GM23338 (cell line): ENCODE measurements around the gene TRDN. TPM values are rescaled to one million over a fixed set of nuclear protein-coding genes. Genes with fewer than 3 reads are reported as not detected.

Experiments used
- ATAC-seq: fragments of 200-7000 bp; cut with Tn5 transposase; 3 replicates; pipeline ENCODE4 v1.9.1; 2020
- DNase-seq: peaks from one replicate; pipeline ENCODE4 v3.0.0-alpha.2; 2015; ENCODE audit warnings: low spot score
- H2AFZ ChIP-seq: fragments of 200-600 bp; sonication (generic); 2 replicates; pipeline ENCODE4 v1.8.0; 2016; ENCODE audit warnings: antibody characterized with exemption, mild to moderate bottlenecking, moderate library complexity
- H3F3A ChIP-seq: fragments of 200-600 bp; sonication (generic); replicated peaks from 2 replicates; pipeline ENCODE4 v1.8.0; 2017; ENCODE audit warnings: antibody characterized with exemption, mixed run types, low read depth
- H3K27ac ChIP-seq: fragments of 200-600 bp; sonication (generic); 2 replicates; pipeline ENCODE4 v1.6.1; 2016; ENCODE audit warnings: low read depth
- H3K27me3 ChIP-seq: fragments of 200-600 bp; sonication (generic); 2 replicates; pipeline ENCODE4 v1.8.0; 2016; ENCODE audit warnings: mild to moderate bottlenecking, mixed run types, moderate library complexity; ENCODE audit not compliant: insufficient read depth
- H3K36me3 ChIP-seq: fragments of 200-600 bp; sonication (generic); 2 replicates; pipeline ENCODE4 v1.8.0; 2016; ENCODE audit warnings: mild to moderate bottlenecking; ENCODE audit not compliant: insufficient read depth
- H3K4me1 ChIP-seq: fragments of 200-600 bp; sonication (generic); 2 replicates; pipeline ENCODE4 v1.8.0; 2016; ENCODE audit warnings: mild to moderate bottlenecking, moderate library complexity; ENCODE audit not compliant: insufficient read depth
- H3K4me2 ChIP-seq: fragments of 200-600 bp; sonication (generic); 2 replicates; pipeline ENCODE4 v1.7.1; 2017; ENCODE audit warnings: mixed run types
- H3K4me3 ChIP-seq: fragments of 200-600 bp; sonication (generic); 2 replicates; pipeline ENCODE4 v1.6.1; 2016; ENCODE audit warnings: mixed run types
- H3K79me2 ChIP-seq: fragments of 200-600 bp; sonication (generic); replicated peaks from 2 replicates; pipeline ENCODE4 v1.8.0; 2017; ENCODE audit warnings: mild to moderate bottlenecking; ENCODE audit not compliant: insufficient read depth
- H3K9me2 ChIP-seq: fragments of 200-600 bp; sonication (generic); 2 replicates; pipeline ENCODE4 v1.8.0; 2017; ENCODE audit not compliant: insufficient read depth
- H4K20me1 ChIP-seq: fragments of 200-600 bp; sonication (generic); replicated peaks from 2 replicates; pipeline ENCODE4 v1.8.0; 2017; ENCODE audit warnings: mild to moderate bottlenecking; ENCODE audit not compliant: insufficient read depth
- H3K27ac Mint-ChIP-seq: 2 replicates; pipeline ENCODE4 v1.8.0; 2020; ENCODE audit warnings: inconsistent platforms, mild to moderate bottlenecking, moderate library complexity, mixed read lengths
- H3K27me3 Mint-ChIP-seq: 3 replicates; pipeline ENCODE4 v1.8.0; 2022; ENCODE audit warnings: low read depth, mild to moderate bottlenecking, moderate library complexity, mixed read lengths, inconsistent platforms; ENCODE audit not compliant: insufficient read depth, poor library complexity
- H3K36me3 Mint-ChIP-seq: 3 replicates; pipeline ENCODE4 v1.8.0; 2021; ENCODE audit warnings: low read depth, mild to moderate bottlenecking, inconsistent platforms, moderate library complexity, mixed read lengths
- H3K4me1 Mint-ChIP-seq: 3 replicates; pipeline ENCODE4 v1.8.0; 2020; ENCODE audit warnings: mild to moderate bottlenecking, inconsistent platforms, mixed read lengths
- H3K4me3 Mint-ChIP-seq: 3 replicates; pipeline ENCODE4 v1.8.0; 2021; ENCODE audit warnings: moderate library complexity, mild to moderate bottlenecking, inconsistent platforms, mixed read lengths
- H3K9me3 Mint-ChIP-seq: 3 replicates; pipeline ENCODE4 v1.8.0; 2020; ENCODE audit warnings: moderate library complexity, mild to moderate bottlenecking, inconsistent platforms, mixed read lengths
- CTCF ChIP-seq, 2 experiments: fragments of 200-600 bp in 1 of 2; sonication (generic) in 1 of 2; conservative IDR thresholded peaks; 2 replicates each; pipeline versions ENCODE4 v1.5.1 to v1.6.1; 2016 to 2017; ENCODE audit warnings: antibody characterized with exemption in 2 of 2, low read depth in 2 of 2, mild to moderate bottlenecking in 2 of 2, moderate library complexity in 1 of 2
- ETS1 ChIP-seq: IDR thresholded peaks from 2 replicates; pipeline ENCODE4 v1.6.1; 2016; ENCODE audit warnings: antibody characterized with exemption
- EZH2 ChIP-seq: fragments of 200-600 bp; sonication (generic); IDR thresholded peaks from one replicate; pipeline ENCODE4 v1.8.0; 2017; ENCODE audit warnings: antibody characterized with exemption, mild to moderate bottlenecking, low read depth; ENCODE audit not compliant: unreplicated experiment
- EZH2phosphoT487 ChIP-seq: fragments of 200-600 bp; sonication (generic); IDR thresholded peaks from one replicate; pipeline ENCODE4 v1.8.1; 2018; ENCODE audit warnings: antibody characterized with exemption; ENCODE audit not compliant: unreplicated experiment
- JUNB ChIP-seq: IDR thresholded peaks from one replicate; pipeline ENCODE4 v1.6.1; 2016; ENCODE audit warnings: antibody characterized with exemption; ENCODE audit not compliant: unreplicated experiment
- NANOG ChIP-seq: IDR thresholded peaks from 2 replicates; pipeline ENCODE4 v1.6.1; 2016; ENCODE audit warnings: antibody characterized with exemption, borderline replicate concordance
- POLR2AphosphoS5 ChIP-seq: IDR thresholded peaks from 2 replicates; pipeline ENCODE4 v1.6.1; 2016; ENCODE audit warnings: antibody characterized with exemption, low read depth
- REST ChIP-seq: IDR thresholded peaks from one replicate; pipeline ENCODE4 v1.6.1; 2018; ENCODE audit warnings: antibody characterized with exemption; ENCODE audit not compliant: unreplicated experiment
- STAT1 ChIP-seq: IDR thresholded peaks from one replicate; pipeline ENCODE4 v1.6.1; 2016; ENCODE audit warnings: antibody characterized with exemption; ENCODE audit not compliant: unreplicated experiment
- ZNF114 ChIP-seq: fragments of 250-450 bp; sonication (Bioruptor Pico); IDR thresholded peaks from 2 replicates; pipeline ENCODE4 v1.5.0; 2020; ENCODE audit warnings: mild to moderate bottlenecking, moderate library complexity
- ZNF331 ChIP-seq: fragments of 250-450 bp; sonication (Bioruptor Pico); IDR thresholded peaks from 2 replicates; pipeline ENCODE4 v1.5.0; 2020; ENCODE audit warnings: low read depth, mild to moderate bottlenecking, moderate library complexity
- polyA plus RNA-seq: library from polyadenylated mRNA; unstranded; fragments of >200 nt; fragmentation: Nextera tagmentation; extraction: Ambion mirVana; gene quantifications from 2 replicates; pipeline ENCODE4 v1.2.1, GENCODE V29; 2016
- total RNA-seq: library from RNA; depleted of rRNA; stranded (reverse); fragments of >200 nt; shearing (Covaris generic); gene quantifications from 2 replicates; pipeline ENCODE4 v1.2.3, GENCODE V29; 2014

TRDN gene
- total and polyA plus RNA-seq, 2 experiments from 2014 or later: 35.5 to 137 TPM

DNA sequence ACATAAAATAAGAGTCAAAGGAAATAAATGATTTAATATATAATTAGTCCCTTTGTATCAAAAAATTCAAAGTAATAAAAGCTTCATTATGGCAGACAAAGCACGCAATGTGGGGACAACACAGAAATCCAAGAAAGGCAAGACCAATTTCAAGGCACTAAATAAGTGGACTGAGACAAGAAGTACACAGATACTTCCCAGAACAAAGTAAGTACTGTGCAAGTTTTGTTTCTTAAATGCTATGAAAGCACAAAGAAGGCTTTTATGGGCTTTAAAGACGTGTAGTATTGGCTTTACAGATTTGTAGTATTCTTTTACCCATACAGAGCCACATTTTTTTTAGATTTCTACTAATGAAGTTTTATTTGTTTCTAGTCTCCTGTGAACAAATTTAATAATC is 174.6 kb downstream of the TRDN start (continued):
- no peak for TF ChIP-seq ZNF114
- TF ChIP-seq REST: no peak
- TF ChIP-seq STAT1: no peak
- no peak for TF ChIP-seq ZNF331
- no peak for TF ChIP-seq NANOG
- no peak for TF ChIP-seq JUNB

GRCh38 chr6:123458218-123458617 is 178.5 kb downstream of the TRDN start:
- H3K27me3 Mint-ChIP-seq: peaks cover 2% of the 10 kb centered on the region
- Histone ChIP-seq H3K79me2 (no peaks in the 10 kb centered on the region), H3K27me3 (no peaks in the 10 kb centered on the region), H3K4me2 (no peak overlapping the region), H3K4me3 (no peak overlapping the region), H3K9me2 (no peaks in the 10 kb centered on the region), H4K20me1 (no peaks in the 10 kb centered on the region), H3K36me3 (no peaks in the 10 kb centered on the region), H3F3A (no peaks in the 10 kb centered on the region), H3K4me1 (no peaks in the 10 kb centered on the region), H3K27ac (no peak overlapping the region), H2AFZ (no peak overlapping the region)
- DNase-seq (no peak), ATAC-seq (no peak)
- TF ChIP-seq EZH2 (no peak), ZNF114 (no peak), STAT1 (no peak), CTCF (conservative IDR thresholded peaks at IDR 0.05; ENCODE audit: low read depth in 2 of 2) (no peak), ETS1 (no peak), NANOG (no peak), EZH2phosphoT487 (no peak), ZNF331 (no peak), JUNB (no peak), POLR2AphosphoS5 (no peak), REST (no peak)
- H3K27ac Mint-ChIP-seq: no peak overlapping the region
- H3K4me1 Mint-ChIP-seq: no peaks in the 10 kb centered on the region
- no peak overlapping the region for H3K4me3 Mint-ChIP-seq
- H3K9me3 Mint-ChIP-seq: peaks cover 17% of the 10 kb centered on the region
- peaks cover 6% of the 10 kb centered on the region; the same call in 2 of the 3 replicates for H3K36me3 Mint-ChIP-seq
